Body of pancreas (tissue), 4 donors: ENCODE data around the gene PTPRM.

Experiments used
- CTCF ChIP-seq, 7 experiments: fragments of 450-650 bp in 4 of 7; fragments of 200-600 bp in 3 of 7; sonication (generic) in 3 of 7; IDR thresholded peaks; one replicate each; pipeline ENCODE4 v1.5.1; 2016 to 2019; ENCODE audit warnings: antibody characterized with exemption in 7 of 7
- POLR2A ChIP-seq, 3 donors: fragments of 450-650 bp; IDR thresholded peaks; one replicate each; pipeline ENCODE4 v1.6.1; 2016; ENCODE audit warnings: antibody characterized with exemption in 3 of 3, mild to moderate bottlenecking in 2 of 3

DNA sequence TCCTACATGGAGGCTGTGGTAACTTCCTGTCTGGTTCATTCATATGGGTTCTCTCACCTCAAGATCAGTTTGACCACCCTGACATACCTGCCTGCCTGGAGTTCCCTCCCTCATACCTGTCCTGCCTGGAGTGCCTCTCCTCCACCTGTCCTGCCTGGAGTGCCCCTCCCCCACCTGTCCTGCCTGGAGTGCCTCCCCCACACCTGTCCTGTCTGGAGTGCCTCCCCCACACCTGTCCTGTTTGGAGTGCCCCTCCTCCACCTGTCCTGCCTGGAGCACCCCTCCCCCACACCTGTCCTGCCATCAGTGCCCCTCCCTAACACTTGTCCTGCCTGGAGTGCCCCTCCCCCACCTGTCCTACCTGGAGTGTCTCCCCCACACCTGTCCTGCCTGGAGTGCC lies 461.9 kb downstream of the PTPRM start:
- TF ChIP-seq CTCF (IDR thresholded peaks at IDR 0.05) (no peak), POLR2A (IDR thresholded peaks at IDR 0.05) (no peak)
